ENCODE data around the gene RCN1. TPM values are rescaled to one million over a fixed set of nuclear protein-coding genes. Genes with fewer than 3 reads are reported as not detected.

Gene RCN1
- total and polyA plus RNA-seq, 2 donors from 2014 or later, result 82.0 to 85.0 TPM

GRCh38 chr11:32131321-32131720, 40.4 kb downstream of the RCN1 start:
- Histone ChIP-seq H3K4me3 (ENCODE audit: low read length in 3 of 3) (no peak overlapping the region), H3K27ac (ENCODE audit: low read depth in 2 of 2, low read length in 2 of 2) (no peak overlapping the region), H3K27me3 (ENCODE audit: control insufficient read depth, insufficient read depth, low read length) (no peaks in the 10 kb centered on the region), H3K36me3 (ENCODE audit: control insufficient read depth in 2 of 3, insufficient read depth in 3 of 3, low read length in 3 of 3) (no peaks in the 10 kb centered on the region), H3K9ac (ENCODE audit: low read length in 3 of 3) (no peak overlapping the region), H3K4me1 (ENCODE audit: control insufficient read depth in 2 of 3, insufficient read depth in 2 of 3, low read depth in 1 of 3, low read length in 3 of 3) (no peaks in the 10 kb centered on the region), H3K9me3 (ENCODE audit: control insufficient read depth in 2 of 3, insufficient read depth in 1 of 3, low read length in 3 of 3) (no peaks in the 10 kb centered on the region)
- FAIRE-seq (no peak), DNase-seq (no peak)
- intact Hi-C loops (cut with DNase I), result no loop called here
- TF ChIP-seq, protein P1, sequence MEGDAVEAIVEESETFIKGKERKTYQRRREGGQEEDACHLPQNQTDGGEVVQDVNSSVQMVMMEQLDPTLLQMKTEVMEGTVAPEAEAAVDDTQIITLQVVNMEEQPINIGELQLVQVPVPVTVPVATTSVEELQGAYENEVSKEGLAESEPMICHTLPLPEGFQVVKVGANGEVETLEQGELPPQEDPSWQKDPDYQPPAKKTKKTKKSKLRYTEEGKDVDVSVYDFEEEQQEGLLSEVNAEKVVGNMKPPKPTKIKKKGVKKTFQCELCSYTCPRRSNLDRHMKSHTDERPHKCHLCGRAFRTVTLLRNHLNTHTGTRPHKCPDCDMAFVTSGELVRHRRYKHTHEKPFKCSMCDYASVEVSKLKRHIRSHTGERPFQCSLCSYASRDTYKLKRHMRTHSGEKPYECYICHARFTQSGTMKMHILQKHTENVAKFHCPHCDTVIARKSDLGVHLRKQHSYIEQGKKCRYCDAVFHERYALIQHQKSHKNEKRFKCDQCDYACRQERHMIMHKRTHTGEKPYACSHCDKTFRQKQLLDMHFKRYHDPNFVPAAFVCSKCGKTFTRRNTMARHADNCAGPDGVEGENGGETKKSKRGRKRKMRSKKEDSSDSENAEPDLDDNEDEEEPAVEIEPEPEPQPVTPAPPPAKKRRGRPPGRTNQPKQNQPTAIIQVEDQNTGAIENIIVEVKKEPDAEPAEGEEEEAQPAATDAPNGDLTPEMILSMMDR (IDR thresholded peaks at IDR 0.05; ENCODE audit: borderline replicate concordance, extremely low read depth, insufficient read depth), result no peak

GRCh38 chr11:32136657-32137056, 45.8 kb downstream of the RCN1 start:
- no peaks in the 10 kb centered on the region for H3K27me3 ChIP-seq (ENCODE audit: control insufficient read depth, insufficient read depth, low read length)

DNA sequence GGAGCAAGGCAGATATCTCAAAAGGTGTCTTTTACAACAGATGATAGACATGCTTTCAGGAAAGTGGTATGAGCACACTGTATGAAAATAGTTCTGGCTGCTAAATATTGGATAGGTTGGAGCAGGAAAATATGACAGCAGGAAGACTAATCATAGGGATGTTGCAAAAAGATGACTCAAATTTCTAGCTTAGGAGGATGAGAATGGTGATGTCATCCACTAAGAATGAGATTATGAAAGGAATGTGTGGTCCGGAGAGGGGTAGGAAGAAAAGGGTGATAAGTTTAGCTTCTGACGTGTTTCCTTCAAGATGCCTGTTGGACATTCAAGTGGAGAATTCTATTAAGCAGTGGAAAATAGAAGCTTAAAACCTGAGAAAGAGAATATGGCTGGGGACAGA, 46.4 kb downstream of the RCN1 start:
- Histone ChIP-seq H3K27ac (ENCODE audit: low read depth in 2 of 2, low read length in 2 of 2) (no peak overlapping the region), H3K4me3 (ENCODE audit: low read length in 3 of 3) (no peak overlapping the region), H3K4me1 (ENCODE audit: control insufficient read depth in 2 of 3, insufficient read depth in 2 of 3, low read depth in 1 of 3, low read length in 3 of 3) (no peaks in the 10 kb centered on the region), H3K9me3 (ENCODE audit: control insufficient read depth in 2 of 3, insufficient read depth in 1 of 3, low read length in 3 of 3) (no peaks in the 10 kb centered on the region), H3K36me3 (ENCODE audit: control insufficient read depth in 2 of 3, insufficient read depth in 3 of 3, low read length in 3 of 3) (no peaks in the 10 kb centered on the region), H3K27me3 (ENCODE audit: control insufficient read depth, insufficient read depth, low read length) (no peaks in the 10 kb centered on the region), H3K9ac (ENCODE audit: low read length in 3 of 3) (no peak overlapping the region)
- FAIRE-seq (no peak), DNase-seq (no peak)
- intact Hi-C loops (cut with DNase I), result no loop called here
- TF ChIP-seq, protein P1 (IDR thresholded peaks at IDR 0.05; ENCODE audit: borderline replicate concordance, extremely low read depth, insufficient read depth), result no peak

More at GRCh38 chr11:32136657-32137056, 45.8 kb downstream of the RCN1 start:
- H3K27ac ChIP-seq (ENCODE audit: low read depth in 2 of 2, low read length in 2 of 2), result no peak overlapping the region
- H3K9me3 ChIP-seq (ENCODE audit: control insufficient read depth in 2 of 3, insufficient read depth in 1 of 3, low read length in 3 of 3), result no peaks in the 10 kb centered on the region
- intact Hi-C loops (cut with DNase I), result no loop called here
- H3K9ac ChIP-seq (ENCODE audit: low read length in 3 of 3), result no peak overlapping the region
- H3K36me3 ChIP-seq (ENCODE audit: control insufficient read depth in 2 of 3, insufficient read depth in 3 of 3, low read length in 3 of 3), result no peaks in the 10 kb centered on the region
- TF ChIP-seq, protein P1 (IDR thresholded peaks at IDR 0.05; ENCODE audit: borderline replicate concordance, extremely low read depth, insufficient read depth), result no peak
- no peak for DNase-seq
- H3K4me1 ChIP-seq (ENCODE audit: control insufficient read depth in 2 of 3, insufficient read depth in 2 of 3, low read depth in 1 of 3, low read length in 3 of 3), result no peaks in the 10 kb centered on the region
- H3K4me3 ChIP-seq (ENCODE audit: low read length in 3 of 3), result no peak overlapping the region
- no peak for FAIRE-seq

DNA sequence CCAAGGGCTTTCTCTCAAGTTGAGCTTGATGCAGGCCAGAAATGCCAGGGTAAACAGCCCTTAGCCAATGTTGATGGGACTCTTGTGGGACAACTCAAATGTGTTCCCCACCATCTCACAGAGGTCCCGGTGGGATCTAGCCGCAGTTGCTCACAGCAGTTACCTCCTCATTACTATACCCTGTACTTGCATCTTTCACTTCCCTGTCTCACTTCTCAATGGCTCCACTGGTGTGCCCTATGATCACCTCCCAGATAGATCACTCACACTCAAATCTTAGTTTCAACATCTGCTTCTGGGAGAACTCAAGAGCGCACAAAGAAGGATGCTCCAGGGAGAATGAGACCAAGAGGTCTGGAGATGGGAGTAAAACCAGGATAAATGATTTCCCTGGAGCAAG, 47.0 kb downstream of the RCN1 start:
- H3K4me3 ChIP-seq (ENCODE audit: low read length in 3 of 3), result no peak overlapping the region
- no peaks in the 10 kb centered on the region for H3K4me1 ChIP-seq (ENCODE audit: control insufficient read depth in 2 of 3, insufficient read depth in 2 of 3, low read depth in 1 of 3, low read length in 3 of 3)
- no peaks in the 10 kb centered on the region for H3K36me3 ChIP-seq (ENCODE audit: control insufficient read depth in 2 of 3, insufficient read depth in 3 of 3, low read length in 3 of 3)
- no peak overlapping the region for H3K9ac ChIP-seq (ENCODE audit: low read length in 3 of 3)
- intact Hi-C loops (cut with DNase I), result no loop called here
- DNase-seq, result no peak
- H3K27me3 ChIP-seq (ENCODE audit: control insufficient read depth, insufficient read depth, low read length), result no peaks in the 10 kb centered on the region
- FAIRE-seq, result no peak
- H3K27ac ChIP-seq (ENCODE audit: low read depth in 2 of 2, low read length in 2 of 2), result no peak overlapping the region
- TF ChIP-seq, protein P1 (IDR thresholded peaks at IDR 0.05; ENCODE audit: borderline replicate concordance, extremely low read depth, insufficient read depth), result no peak
- no peaks in the 10 kb centered on the region for H3K9me3 ChIP-seq (ENCODE audit: control insufficient read depth in 2 of 3, insufficient read depth in 1 of 3, low read length in 3 of 3)

All from kidney (tissue), 14 donors.